CD4-positive, CD25-positive, alpha-beta regulatory T cell (primary cell): Measurements from ENCODE around the gene NDUFS8. TPM values are rescaled to one million over a fixed set of nuclear protein-coding genes. Genes with fewer than 3 reads are reported as not detected.

Experiments used
- ATAC-seq, 2 donors: fragments of 150-1000 bp; cut with Tn5 transposase; one replicate each; pipeline ENCODE4 v1.10.0; 2021; ENCODE audit warnings: low read depth in 2 of 2, moderate number of reproducible peaks in 2 of 2, moderate library complexity in 1 of 2
- DNase-seq, 3 donors: peaks; one replicate each; pipeline versions ENCODE4 v3.0.0 to v3.0.0-alpha.2; 2012 to 2022; ENCODE audit warnings: mixed read lengths in 1 of 3
- H3K27ac ChIP-seq: one replicate; pipeline ENCODE4 v1.7.0; 2013; ENCODE audit warnings: mild to moderate bottlenecking, low read length; ENCODE audit not compliant: insufficient read depth, poor library complexity, severe bottlenecking
- H3K27me3 ChIP-seq: one replicate; pipeline ENCODE4 v1.7.0; 2013; ENCODE audit warnings: low read length; ENCODE audit not compliant: control insufficient read depth, insufficient read depth
- H3K36me3 ChIP-seq: one replicate; pipeline ENCODE4 v1.7.0; 2013; ENCODE audit warnings: mild to moderate bottlenecking, low read length, moderate library complexity; ENCODE audit not compliant: control insufficient read depth, insufficient read depth
- H3K4me1 ChIP-seq: 2 replicates; pipeline ENCODE4 v1.7.0; 2013; ENCODE audit warnings: mild to moderate bottlenecking, low read length; ENCODE audit not compliant: insufficient read depth, control insufficient read depth, poor library complexity, severe bottlenecking
- H3K4me3 ChIP-seq: one replicate; pipeline ENCODE4 v1.7.0; 2013; ENCODE audit warnings: low read depth, mild to moderate bottlenecking, low read length, moderate library complexity
- H3K9me3 ChIP-seq, 2 experiments: 1 replicate in 1 of 2; 2 replicates in 1 of 2; pipeline ENCODE4 v1.7.0; 2013; ENCODE audit warnings: low read length in 2 of 2, mild to moderate bottlenecking in 1 of 2, moderate library complexity in 1 of 2; ENCODE audit not compliant: control insufficient read depth in 2 of 2
- H3K27ac Mint-ChIP-seq, 3 donors: one replicate each; pipeline ENCODE4 v1.8.0; 2020 to 2022; ENCODE audit warnings: mild to moderate bottlenecking in 3 of 3, mixed read lengths in 3 of 3, moderate library complexity in 2 of 3
- H3K27me3 Mint-ChIP-seq: one replicate; pipeline ENCODE4 v1.8.0; 2022; ENCODE audit warnings: mild to moderate bottlenecking, mixed read lengths
- H3K36me3 Mint-ChIP-seq: one replicate; pipeline ENCODE4 v1.8.0; 2020; ENCODE audit warnings: mixed read lengths
- H3K4me1 Mint-ChIP-seq, 4 donors: one replicate each; pipeline ENCODE4 v1.8.0; 2020 to 2022; ENCODE audit warnings: mixed read lengths in 4 of 4, mild to moderate bottlenecking in 1 of 4
- H3K4me3 Mint-ChIP-seq, 4 donors: one replicate each; pipeline ENCODE4 v1.8.0; 2020 to 2022; ENCODE audit warnings: mild to moderate bottlenecking in 4 of 4, mixed read lengths in 4 of 4, moderate library complexity in 3 of 4
- H3K9me3 Mint-ChIP-seq, 7 donors: one replicate each; pipeline ENCODE4 v1.8.0; 2020 to 2022; ENCODE audit warnings: mixed read lengths in 7 of 7, mild to moderate bottlenecking in 3 of 7, moderate library complexity in 2 of 7
- polyA plus RNA-seq, 4 donors: library from polyadenylated mRNA; unstranded; fragments of 300-500 nt; fragmentation: Illumina TruSeq; gene quantifications; one replicate each; pipeline ENCODE4 v1.2.3, GENCODE V29; 2021
- total RNA-seq: library from RNA; stranded (reverse); gene quantifications from one replicate; pipeline ENCODE4 v1.2.3, GENCODE V29; 2022

The NDUFS8 gene
- total and polyA plus RNA-seq, 5 donors from 2014 or later, result 66.6 to 166 (median 145) TPM

- no peaks in the 10 kb centered on the region for H3K27me3 ChIP-seq
- ATAC-seq (no peak), DNase-seq (no peak)
- Mint-ChIP-seq H3K9me3 (peaks cover 0 to 8% (median 0%) of the 10 kb centered on the region in 7 donors), H3K27me3 (no peaks in the 10 kb centered on the region), H3K36me3 (peaks cover 6% of the 10 kb centered on the region), H3K4me1 (no peaks in the 10 kb centered on the region), H3K4me3 (no peak overlapping the region), H3K27ac (no peak overlapping the region)
- H3K4me1 ChIP-seq, result no peaks in the 10 kb centered on the region
- H3K9me3 ChIP-seq, result peaks cover 0 to 2% of the 10 kb centered on the region in 2 experiments
- H3K36me3 ChIP-seq, result no peaks in the 10 kb centered on the region
- no peak overlapping the region for H3K4me3 ChIP-seq
- no peak overlapping the region for H3K27ac ChIP-seq
Measured at GRCh38 chr11:68021167-68021787, 9.2 kb upstream of the NDUFS8 start.

GRCh38 chr11:68022531-68022930 is 8.0 kb upstream of the NDUFS8 start:
- H3K27me3 Mint-ChIP-seq, result no peaks in the 10 kb centered on the region
- peaks cover 6% of the 10 kb centered on the region for H3K36me3 Mint-ChIP-seq
- Histone ChIP-seq H3K27me3 (no peaks in the 10 kb centered on the region), H3K36me3 (no peaks in the 10 kb centered on the region), H3K4me3 (no peak overlapping the region), H3K9me3 (peaks cover 0 to 2% of the 10 kb centered on the region in 2 experiments), H3K27ac (no peak overlapping the region), H3K4me1 (no peaks in the 10 kb centered on the region)
- DNase-seq (no peak), ATAC-seq (no peak)
- no peak overlapping the region for H3K27ac Mint-ChIP-seq
- peaks cover 0 to 8% (median 0%) of the 10 kb centered on the region in 7 donors for H3K9me3 Mint-ChIP-seq
- H3K4me3 Mint-ChIP-seq, result no peak overlapping the region
- H3K4me1 Mint-ChIP-seq, result no peaks in the 10 kb centered on the region

GRCh38 chr11:68024508-68024907 is 6.0 kb upstream of the NDUFS8 start:
- Histone ChIP-seq H3K4me1 (no peaks in the 10 kb centered on the region), H3K4me3 (no peak overlapping the region), H3K27me3 (no peaks in the 10 kb centered on the region), H3K9me3 (peaks cover 0 to 2% of the 10 kb centered on the region in 2 experiments), H3K36me3 (no peaks in the 10 kb centered on the region), H3K27ac (no peak overlapping the region)
- Mint-ChIP-seq H3K4me1 (peaks cover 0 to 2% (median under 1%) of the 10 kb centered on the region in 4 donors), H3K4me3 (no peak overlapping the region), H3K9me3 (peaks cover 0 to 8% (median 0%) of the 10 kb centered on the region in 7 donors), H3K27ac (no peak overlapping the region), H3K36me3 (peaks cover 6% of the 10 kb centered on the region), H3K27me3 (no peaks in the 10 kb centered on the region)
- DNase-seq (no peak), ATAC-seq (no peak)

GRCh38 chr11:68025047-68025446 is 5.4 kb upstream of the NDUFS8 start:
- Mint-ChIP-seq H3K36me3 (peaks cover 6% of the 10 kb centered on the region), H3K27me3 (peaks cover under 1% of the 10 kb centered on the region), H3K4me3 (no peak overlapping the region), H3K4me1 (peaks cover 0 to 7% (median 2%) of the 10 kb centered on the region in 4 donors), H3K27ac (no peak overlapping the region), H3K9me3 (peaks cover 0 to 8% (median 0%) of the 10 kb centered on the region in 7 donors)
- H3K4me3 ChIP-seq, result no peak overlapping the region
- ATAC-seq, result no peak
- H3K36me3 ChIP-seq, result no peaks in the 10 kb centered on the region
- peaks cover 5% of the 10 kb centered on the region for H3K4me1 ChIP-seq
- H3K27me3 ChIP-seq, result no peaks in the 10 kb centered on the region
- H3K9me3 ChIP-seq, result peaks cover 0 to 2% of the 10 kb centered on the region in 2 experiments
- no peak overlapping the region for H3K27ac ChIP-seq
- DNase-seq, result peak in 1 of 3 donors; percentile 43

- Mint-ChIP-seq H3K27ac (no peak overlapping the region), H3K36me3 (peaks cover 7% of the 10 kb centered on the region), H3K9me3 (peaks cover 0 to 8% (median 0%) of the 10 kb centered on the region in 7 donors), H3K4me3 (peak overlapping the region in 2 of 4 donors; percentile 10 to 12), H3K27me3 (peaks cover 6% of the 10 kb centered on the region), H3K4me1 (peaks cover 0 to 22% (median 8%) of the 10 kb centered on the region in 4 donors)
- ATAC-seq (no peak), DNase-seq (no peak)
- Histone ChIP-seq H3K4me3 (no peak overlapping the region), H3K27ac (no peak overlapping the region), H3K4me1 (peaks cover 15% of the 10 kb centered on the region), H3K36me3 (no peaks in the 10 kb centered on the region), H3K9me3 (peaks cover 0 to 2% of the 10 kb centered on the region in 2 experiments), H3K27me3 (no peaks in the 10 kb centered on the region)
Measured at GRCh38 chr11:68026391-68027105, 3.9 kb upstream of the NDUFS8 start.

GRCh38 chr11:68027667-68028066 is 2.8 kb upstream of the NDUFS8 start:
- peaks cover 0 to 2% of the 10 kb centered on the region in 2 experiments for H3K9me3 ChIP-seq
- H3K4me3 ChIP-seq, result no peak overlapping the region
- H3K4me1 ChIP-seq, result peaks cover 23% of the 10 kb centered on the region
- Mint-ChIP-seq H3K4me3 (peak overlapping the region in 1 of 4 donors; percentile 75), H3K27ac (no peak overlapping the region), H3K9me3 (peaks cover 0 to 8% (median 0%) of the 10 kb centered on the region in 7 donors), H3K4me1 (peaks cover 0 to 26% (median 10%) of the 10 kb centered on the region in 4 donors), H3K36me3 (peaks cover 10% of the 10 kb centered on the region), H3K27me3 (peaks cover 6% of the 10 kb centered on the region)
- H3K27ac ChIP-seq, result no peak overlapping the region
- H3K27me3 ChIP-seq, result no peaks in the 10 kb centered on the region
- ATAC-seq (no peak), DNase-seq (no peak)
- H3K36me3 ChIP-seq, result no peaks in the 10 kb centered on the region

- ATAC-seq (no peak), DNase-seq (no peak)
- H3K27me3 ChIP-seq, result no peaks in the 10 kb centered on the region
- H3K4me3 ChIP-seq, result no peak overlapping the region
- Mint-ChIP-seq H3K9me3 (peaks cover 0 to 7% (median 0%) of the 10 kb centered on the region in 7 donors), H3K4me1 (peaks cover 0 to 28% (median 10%) of the 10 kb centered on the region in 4 donors), H3K36me3 (peaks cover 8% of the 10 kb centered on the region), H3K4me3 (peak overlapping the region; percentile 63 to 99 (median 83)), H3K27ac (no peak overlapping the region), H3K27me3 (peaks cover 6% of the 10 kb centered on the region)
- H3K4me1 ChIP-seq, result peaks cover 23% of the 10 kb centered on the region
- peaks cover 2% of the 10 kb centered on the region for H3K36me3 ChIP-seq
- no peak overlapping the region for H3K27ac ChIP-seq
- peaks cover 0 to 2% of the 10 kb centered on the region in 2 experiments for H3K9me3 ChIP-seq
Measured at GRCh38 chr11:68028802-68029545, 1.5 kb upstream of the NDUFS8 start.
